AG04449 (cell line): ENCODE results near the gene APBA1.

ENCODE experiments used
- CTCF ChIA-PET: fragments of 350-600 bp; formaldehyde crosslinking; extraction: SDS; loops from one replicate; lab custom pipeline; 2021; ENCODE audit warnings: antibody characterized with exemption; lab: Yijun Ruan, JAX
- POLR2A ChIA-PET: fragments of 400-600, 350-600 bp; formaldehyde crosslinking; extraction: SDS; loops from one replicate; lab custom pipeline; 2020; ENCODE audit warnings: antibody characterized with exemption, inconsistent platforms; lab: Yijun Ruan, JAX
- DNase-seq: peaks from one replicate; pipeline ENCODE4 v3.0.0-alpha.2; 2010; ENCODE audit warnings: low read depth, low spot score
- H3K4me3 ChIP-seq: 2 replicates; pipeline ENCODE4 v1.5.1; 2011; ENCODE audit warnings: low read depth, mild to moderate bottlenecking, control low read depth, low read length
- CTCF ChIP-seq: IDR thresholded peaks from one replicate; pipeline ENCODE4 v1.5.1; 2011; ENCODE audit warnings: mild to moderate bottlenecking, moderate library complexity, low read length, control low read depth, inconsistent platforms; ENCODE audit not compliant: insufficient read depth; ENCODE audit errors: missing control alignments

Gene APBA1

GRCh38 chr9:69379270-69379982 is 292.7 kb downstream of the APBA1 start:
- H3K4me3 ChIP-seq: no peak overlapping the region
- DNase-seq: no peak
- no peak for TF ChIP-seq CTCF
- ChIA-PET POLR2A (no interaction called here), CTCF (interaction anchor here (0.7 to 1.3 kb wide), 4 partner anchors 16 to 112 kb away, joined by 3 to 4 read pairs (median 4); no protein-coding TSS in a partner anchor)

DNA sequence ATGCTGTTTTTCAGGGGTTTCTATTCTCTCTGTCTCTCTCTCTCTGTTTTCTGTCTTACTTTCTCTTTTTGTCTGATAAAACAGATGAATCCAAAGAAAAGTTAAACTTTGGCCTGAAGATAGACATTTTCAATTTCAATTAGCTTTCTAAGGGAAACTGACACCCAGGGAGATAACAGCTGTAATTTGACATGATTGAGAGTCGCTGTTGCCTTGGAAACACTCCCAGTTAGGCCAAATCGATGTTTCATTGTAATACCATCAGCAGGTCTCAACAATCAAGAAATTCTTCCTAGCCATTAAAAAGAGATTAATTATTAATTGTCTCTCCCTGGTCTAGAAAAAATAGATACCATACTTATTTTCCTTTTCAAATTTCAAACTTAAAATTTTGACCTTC is 294.2 kb downstream of the APBA1 start:
- no peak for DNase-seq
- POLR2A ChIA-PET: no interaction called here
- CTCF ChIA-PET: interaction anchor here (0.6 to 1.3 kb wide), 3 partner anchors 35 to 407 kb away, joined by 3 to 4 read pairs (median 3); no protein-coding TSS in a partner anchor
- no peak for TF ChIP-seq CTCF
- no peak overlapping the region for H3K4me3 ChIP-seq
